Astrocyte of the spinal cord (primary cell): ENCODE measurements around the gene ST6GAL1.

Source experiments
- DNase-seq: peaks from one replicate; pipeline ENCODE4 v3.0.0; 2011; ENCODE audit warnings: low read depth, low spot score
- H3K4me3 ChIP-seq: 2 replicates; pipeline ENCODE4 v1.5.1; 2011; ENCODE audit warnings: low read depth, mild to moderate bottlenecking, low read length, moderate library complexity
- in situ Hi-C: cut with HindIII; loops from 2 replicates; pipeline ENCODE4 v1.10.0; 2017; ENCODE audit warnings: low sequenced_read_pairs
- TF ChIP-seq, protein P1 (sequence below): IDR thresholded peaks from 2 replicates; pipeline ENCODE4 v1.5.1; 2012; ENCODE audit warnings: low read depth, mild to moderate bottlenecking, low read length, inconsistent platforms

The ST6GAL1 gene

DNA sequence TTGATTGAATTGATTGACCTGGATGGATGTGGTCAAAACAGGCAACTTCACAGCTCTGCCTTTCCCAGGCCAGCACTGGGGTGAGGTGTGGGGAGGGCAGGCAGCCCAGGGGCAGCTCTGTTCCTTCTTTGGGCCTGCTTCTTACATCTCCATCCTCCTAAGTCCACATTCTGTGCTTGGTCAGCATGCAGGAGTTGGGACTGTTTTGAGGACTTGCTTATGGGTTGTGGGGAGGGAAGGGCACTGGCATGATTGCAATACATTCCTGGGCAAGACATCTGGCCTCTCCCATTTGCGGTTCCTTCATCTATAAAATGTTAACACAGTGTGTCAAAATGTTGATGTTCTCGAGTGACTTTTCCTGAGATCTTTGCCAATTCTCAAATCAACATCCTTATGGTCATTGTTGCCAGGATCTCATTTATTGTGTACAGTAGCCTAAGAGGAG, 84.1 kb downstream of the ST6GAL1 start:
- DNase-seq = no peak
- no peak overlapping the region for H3K4me3 ChIP-seq
- in situ Hi-C loops = no loop called here
- TF ChIP-seq, protein P1, sequence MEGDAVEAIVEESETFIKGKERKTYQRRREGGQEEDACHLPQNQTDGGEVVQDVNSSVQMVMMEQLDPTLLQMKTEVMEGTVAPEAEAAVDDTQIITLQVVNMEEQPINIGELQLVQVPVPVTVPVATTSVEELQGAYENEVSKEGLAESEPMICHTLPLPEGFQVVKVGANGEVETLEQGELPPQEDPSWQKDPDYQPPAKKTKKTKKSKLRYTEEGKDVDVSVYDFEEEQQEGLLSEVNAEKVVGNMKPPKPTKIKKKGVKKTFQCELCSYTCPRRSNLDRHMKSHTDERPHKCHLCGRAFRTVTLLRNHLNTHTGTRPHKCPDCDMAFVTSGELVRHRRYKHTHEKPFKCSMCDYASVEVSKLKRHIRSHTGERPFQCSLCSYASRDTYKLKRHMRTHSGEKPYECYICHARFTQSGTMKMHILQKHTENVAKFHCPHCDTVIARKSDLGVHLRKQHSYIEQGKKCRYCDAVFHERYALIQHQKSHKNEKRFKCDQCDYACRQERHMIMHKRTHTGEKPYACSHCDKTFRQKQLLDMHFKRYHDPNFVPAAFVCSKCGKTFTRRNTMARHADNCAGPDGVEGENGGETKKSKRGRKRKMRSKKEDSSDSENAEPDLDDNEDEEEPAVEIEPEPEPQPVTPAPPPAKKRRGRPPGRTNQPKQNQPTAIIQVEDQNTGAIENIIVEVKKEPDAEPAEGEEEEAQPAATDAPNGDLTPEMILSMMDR = no peak

- H3K4me3 ChIP-seq = no peak overlapping the region
- in situ Hi-C loops = no loop called here
- TF ChIP-seq, protein P1 = no peak
- DNase-seq = no peak
These were observed 85.7 kb downstream of the ST6GAL1 start for GRCh38 chr3:187015903-187016638.

GRCh38 chr3:187016639-187017345, 86.5 kb downstream of the ST6GAL1 start:
- in situ Hi-C loops = no loop called here

DNA sequence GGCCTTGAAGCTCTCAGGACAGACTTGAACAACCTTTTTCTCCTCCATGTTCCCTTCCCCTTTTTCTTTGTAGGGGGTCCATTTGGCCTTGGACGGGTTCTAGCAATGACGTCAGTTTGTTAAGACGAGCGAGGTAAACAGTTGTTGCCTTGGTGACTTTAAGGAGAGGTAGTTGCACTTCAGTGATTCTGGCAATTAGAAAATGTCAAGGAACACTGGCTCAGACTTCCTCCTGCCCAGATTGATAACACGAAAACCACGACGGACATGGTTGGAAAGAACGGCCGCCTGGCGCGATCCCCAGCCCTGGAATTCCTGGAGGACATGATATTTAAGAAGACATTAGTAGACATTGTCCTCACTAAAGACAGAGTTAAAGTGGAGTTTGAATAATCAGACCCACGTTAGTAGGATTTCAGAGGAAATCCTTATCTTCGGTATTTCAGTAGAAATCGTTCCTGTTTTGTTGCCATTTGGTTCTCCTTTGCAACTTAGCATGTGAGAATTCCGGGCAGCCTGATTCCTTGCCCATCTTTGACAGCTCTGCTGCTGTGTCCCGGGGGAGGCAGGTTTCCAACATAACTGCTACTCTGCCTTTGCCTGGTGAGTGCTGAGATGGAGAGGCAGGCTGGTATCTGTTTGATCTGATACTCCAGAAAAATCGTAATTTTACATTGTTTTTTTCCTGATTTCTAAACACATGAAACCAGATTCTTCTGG, 87.3 kb downstream of the ST6GAL1 start:
- H3K4me3 ChIP-seq = no peak overlapping the region

More at GRCh38 chr3:187016639-187017345, 86.5 kb downstream of the ST6GAL1 start:
- no peak for DNase-seq
- TF ChIP-seq, protein P1 = no peak
- no peak overlapping the region for H3K4me3 ChIP-seq

GRCh38 chr3:187019542-187020072, 89.3 kb downstream of the ST6GAL1 start:
- TF ChIP-seq, protein P1 = no peak
- in situ Hi-C loops = no loop called here
- H3K4me3 ChIP-seq = no peak overlapping the region
- DNase-seq = no peak

More for the DNA sequence above, 87.3 kb downstream of the ST6GAL1 start:
- DNase-seq = no peak
- TF ChIP-seq, protein P1 = no peak
- in situ Hi-C loops = no loop called here

GRCh38 chr3:187020376-187020775, 90.0 kb downstream of the ST6GAL1 start:
- TF ChIP-seq, protein P1 = no peak
- H3K4me3 ChIP-seq = no peak overlapping the region
- no peak for DNase-seq
- in situ Hi-C loops = no loop called here
